Trophoblast cell (in vitro differentiated cells and primary cell): ENCODE measurements around the gene EXOC3L4.

ENCODE experiments used
- DNase-seq, 2 donors: peaks; one replicate each; pipeline ENCODE4 v3.0.0-alpha.2; 2016
- H2AFZ ChIP-seq: 2 replicates; pipeline ENCODE4 v1.6.1; 2013; ENCODE audit warnings: low read length, moderate library complexity, mild to moderate bottlenecking; ENCODE audit not compliant: insufficient read depth, poor library complexity
- H2AK5ac ChIP-seq: 2 replicates; pipeline ENCODE4 v1.6.1; 2013; ENCODE audit warnings: mild to moderate bottlenecking, low read length
- H2BK120ac ChIP-seq: 2 replicates; pipeline ENCODE4 v1.6.1; 2013; ENCODE audit warnings: low read length, mild to moderate bottlenecking, moderate library complexity; ENCODE audit not compliant: insufficient read depth, poor library complexity
- H2BK12ac ChIP-seq: 2 replicates; pipeline ENCODE4 v1.6.1; 2013; ENCODE audit warnings: mild to moderate bottlenecking, low read length, moderate library complexity
- H2BK5ac ChIP-seq: 2 replicates; pipeline ENCODE4 v1.6.1; 2013; ENCODE audit warnings: low read length, low read depth, moderate library complexity, mild to moderate bottlenecking; ENCODE audit not compliant: poor library complexity
- H3K14ac ChIP-seq: 2 replicates; pipeline ENCODE4 v1.6.1; 2013; ENCODE audit warnings: mild to moderate bottlenecking, low read length
- H3K18ac ChIP-seq: 2 replicates; pipeline ENCODE4 v1.6.1; 2013; ENCODE audit warnings: mild to moderate bottlenecking, low read length
- H3K23ac ChIP-seq: 2 replicates; pipeline ENCODE4 v1.6.1; 2013; ENCODE audit warnings: low read length
- H3K27ac ChIP-seq: 2 replicates; pipeline ENCODE4 v1.5.1; 2013; ENCODE audit warnings: low read depth, mild to moderate bottlenecking, inconsistent platforms, low read length, moderate library complexity
- H3K27me3 ChIP-seq: 2 replicates; pipeline ENCODE4 v1.6.1; 2013; ENCODE audit warnings: inconsistent platforms, mild to moderate bottlenecking, low read length, moderate library complexity; ENCODE audit not compliant: insufficient read depth
- H3K36me3 ChIP-seq, 2 experiments: 1 replicate in 1 of 2; 2 replicates in 1 of 2; pipeline ENCODE4 v1.6.1; 2013; ENCODE audit warnings: low read length in 2 of 2, mild to moderate bottlenecking in 2 of 2, moderate library complexity in 1 of 2; ENCODE audit not compliant: insufficient read depth in 2 of 2, control insufficient read depth in 1 of 2
- H3K4ac ChIP-seq: 2 replicates; pipeline ENCODE4 v1.6.1; 2013; ENCODE audit warnings: low read depth, mild to moderate bottlenecking, low read length, moderate library complexity
- H3K4me1 ChIP-seq, 2 experiments: 1 replicate in 1 of 2; 2 replicates in 1 of 2; pipeline ENCODE4 v1.6.1; 2013; ENCODE audit warnings: low read length in 2 of 2, mild to moderate bottlenecking in 2 of 2, moderate library complexity in 1 of 2; ENCODE audit not compliant: insufficient read depth in 2 of 2, control insufficient read depth in 1 of 2
- H3K4me2 ChIP-seq: 2 replicates; pipeline ENCODE4 v1.6.1; 2013; ENCODE audit warnings: inconsistent platforms, mild to moderate bottlenecking, low read length, moderate library complexity
- H3K4me3 ChIP-seq: 2 replicates; pipeline ENCODE4 v1.5.1; 2013; ENCODE audit warnings: mild to moderate bottlenecking, low read depth, low read length, inconsistent platforms
- H3K79me1 ChIP-seq: one replicate; pipeline ENCODE4 v1.6.1; 2013; ENCODE audit warnings: low read length
- H3K79me2 ChIP-seq: 2 replicates; pipeline ENCODE4 v1.6.1; 2013; ENCODE audit warnings: low read length, mild to moderate bottlenecking; ENCODE audit not compliant: control insufficient read depth, insufficient read depth, poor library complexity
- H3K9ac ChIP-seq: 2 replicates; pipeline ENCODE4 v1.6.1; 2013; ENCODE audit warnings: mild to moderate bottlenecking, low read length
- H3K9me3 ChIP-seq: 2 replicates; pipeline ENCODE4 v1.6.1; 2013; ENCODE audit warnings: low read depth, mild to moderate bottlenecking, control low read depth, inconsistent platforms, low read length; ENCODE audit not compliant: insufficient read depth
- H4K12ac ChIP-seq: 2 replicates; pipeline ENCODE4 v1.6.1; 2013; ENCODE audit warnings: low read depth, mild to moderate bottlenecking, low read length, moderate library complexity
- H4K8ac ChIP-seq: 2 replicates; pipeline ENCODE4 v1.6.1; 2013; ENCODE audit warnings: low read depth, mild to moderate bottlenecking, low read length, moderate library complexity
- H4K91ac ChIP-seq: one replicate; pipeline ENCODE4 v1.6.1; 2013; ENCODE audit warnings: low read depth, mild to moderate bottlenecking, low read length, moderate library complexity
- WGBS: extraction: QIAGEN DNeasy Blood & Tissue Kit; methylation state at CpG from one replicate; pipeline ENCODE4 v1.1.7; 2013; ENCODE audit warnings: missing lambda C conversion rate; ENCODE audit not compliant: insufficient read length, insufficient coverage; ENCODE audit errors: extremely low coverage; 5-methylcytosine and 5-hydroxymethylcytosine counted together

The EXOC3L4 gene

GRCh38 chr14:103084021-103084919, 10.3 kb upstream of the EXOC3L4 start, which contains the start of gene LBHD2:
LBHD2 (plus strand) TSS chr14:103084210; CDS start chr14:103086013, 1,803 bp downstream.
- Histone ChIP-seq H3K9ac (no peak within 1 kb of the TSS), H3K9me3 (peaks cover 8% of the 10 kb centered on the region), H3K36me3 (no peaks in the 10 kb centered on the region), H3K4ac (no peak within 1 kb of the TSS), H3K4me1 (no peaks in the 10 kb centered on the region), H4K12ac (no peak within 1 kb of the TSS), H3K18ac (no peak within 1 kb of the TSS), H2BK120ac (no peak within 1 kb of the TSS), H3K27ac (no peak within 1 kb of the TSS), H3K79me1 (no peaks in the 10 kb centered on the region), H3K4me2 (no peak within 1 kb of the TSS), H3K27me3 (peaks cover 12% of the 10 kb centered on the region), H4K91ac (no peak within 1 kb of the TSS), H2BK5ac (no peak within 1 kb of the TSS), H3K14ac (no peak within 1 kb of the TSS), H2BK12ac (no peak within 1 kb of the TSS), H2AK5ac (no peak within 1 kb of the TSS), H3K4me3 (no peak within 1 kb of the TSS), H4K8ac (no peak within 1 kb of the TSS), H3K23ac (no peak within 1 kb of the TSS), H2AFZ (no peak within 1 kb of the TSS), H3K79me2 (no peaks in the 10 kb centered on the region)
- no peak for DNase-seq
- no CpG with 5 or more reads among the region's 61 CpGs for WGBS

DNA sequence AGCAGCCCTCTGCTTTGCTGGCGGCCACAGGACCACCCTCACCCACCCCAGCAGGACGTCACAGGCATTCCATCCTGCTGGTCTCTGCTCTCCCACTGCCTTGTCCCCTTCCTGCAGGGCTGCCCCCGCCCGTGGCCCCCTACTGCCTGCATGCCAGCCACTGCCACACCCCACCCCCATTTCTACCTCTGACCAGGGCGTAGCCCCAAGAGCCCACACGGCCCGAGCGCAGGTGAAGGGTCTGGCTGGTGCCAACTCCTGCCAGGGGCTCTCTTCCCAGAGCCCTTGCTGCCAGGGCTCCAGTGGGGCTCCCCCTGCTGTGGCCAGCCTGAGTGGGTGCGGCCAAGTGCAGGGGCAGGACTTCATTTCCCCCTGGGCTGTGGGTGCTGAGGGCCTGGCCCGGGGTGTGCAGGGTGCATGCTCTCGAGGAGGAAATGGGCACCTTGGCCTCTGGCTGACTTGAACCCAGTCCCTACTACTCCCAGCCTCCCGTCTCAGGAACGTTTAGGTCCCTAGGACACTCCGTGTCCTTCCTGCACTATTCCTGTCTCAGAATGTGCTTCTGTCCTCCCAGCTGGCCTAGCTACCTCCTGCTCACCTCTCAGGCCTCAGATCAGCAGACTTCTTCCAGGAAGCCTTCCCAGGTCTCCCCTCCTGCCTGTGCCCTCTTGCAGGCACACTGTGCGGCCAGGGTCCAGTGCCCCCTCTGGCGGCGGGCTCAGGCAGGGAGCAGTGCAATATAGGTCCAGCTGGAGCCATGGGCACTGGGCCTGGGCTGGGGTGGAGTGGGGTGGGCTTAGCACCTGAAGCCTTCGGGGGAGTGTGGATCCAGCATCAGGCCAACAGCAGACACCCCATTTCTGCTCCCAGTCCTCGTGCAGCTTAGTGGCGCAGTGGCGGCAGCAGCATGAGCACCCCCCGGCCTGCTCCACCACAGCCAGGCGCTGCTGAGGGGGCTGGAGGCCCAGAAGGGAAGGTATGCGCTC, 9.1 kb upstream of the EXOC3L4 start:
- Histone ChIP-seq H3K4me3 (no peak overlapping the region), H3K79me1 (no peaks in the 10 kb centered on the region), H3K4me1 (no peaks in the 10 kb centered on the region), H3K4me2 (no peak overlapping the region), H2AFZ (no peak overlapping the region), H2AK5ac (no peak overlapping the region), H3K79me2 (no peaks in the 10 kb centered on the region), H2BK12ac (no peak overlapping the region), H3K4ac (no peak overlapping the region), H4K12ac (no peak overlapping the region), H3K18ac (no peak overlapping the region), H3K14ac (no peak overlapping the region), H4K91ac (no peak overlapping the region), H3K27me3 (peaks cover 12% of the 10 kb centered on the region), H4K8ac (no peak overlapping the region), H3K9ac (no peak overlapping the region), H2BK120ac (no peak overlapping the region), H2BK5ac (no peak overlapping the region), H3K36me3 (no peaks in the 10 kb centered on the region), H3K27ac (no peak overlapping the region), H3K23ac (no peak overlapping the region), H3K9me3 (peaks cover 8% of the 10 kb centered on the region)
- WGBS = no CpG with 5 or more reads among the region's 24 CpGs
- DNase-seq = peak in 1 of 2 donors; percentile 43

GRCh38 chr14:103086771-103087342, 7.7 kb upstream of the EXOC3L4 start:
- H3K27ac ChIP-seq = no peak overlapping the region
- H3K79me2 ChIP-seq = no peaks in the 10 kb centered on the region
- no peaks in the 10 kb centered on the region for H3K79me1 ChIP-seq
- H3K4ac ChIP-seq = no peak overlapping the region
- no peak for DNase-seq
- H3K4me1 ChIP-seq = peaks cover 4 to 8% of the 10 kb centered on the region in 2 experiments
- H4K12ac ChIP-seq = no peak overlapping the region
- no peak overlapping the region for H3K4me2 ChIP-seq
- no CpG with 5 or more reads among the region's 8 CpGs for WGBS
- no peaks in the 10 kb centered on the region for H3K36me3 ChIP-seq
- no peak overlapping the region for H2BK5ac ChIP-seq
- no peak overlapping the region for H2AK5ac ChIP-seq
- H4K8ac ChIP-seq = no peak overlapping the region
- H4K91ac ChIP-seq = no peak overlapping the region
- H3K9me3 ChIP-seq = peaks cover 8% of the 10 kb centered on the region
- no peak overlapping the region for H2AFZ ChIP-seq
- H2BK12ac ChIP-seq = no peak overlapping the region
- peaks cover 19% of the 10 kb centered on the region for H3K27me3 ChIP-seq
- H3K18ac ChIP-seq = no peak overlapping the region
- no peak overlapping the region for H2BK120ac ChIP-seq
- H3K14ac ChIP-seq = no peak overlapping the region
- no peak overlapping the region for H3K9ac ChIP-seq
- H3K23ac ChIP-seq = no peak overlapping the region
- peak overlapping the region; percentile 1 for H3K4me3 ChIP-seq

DNA sequence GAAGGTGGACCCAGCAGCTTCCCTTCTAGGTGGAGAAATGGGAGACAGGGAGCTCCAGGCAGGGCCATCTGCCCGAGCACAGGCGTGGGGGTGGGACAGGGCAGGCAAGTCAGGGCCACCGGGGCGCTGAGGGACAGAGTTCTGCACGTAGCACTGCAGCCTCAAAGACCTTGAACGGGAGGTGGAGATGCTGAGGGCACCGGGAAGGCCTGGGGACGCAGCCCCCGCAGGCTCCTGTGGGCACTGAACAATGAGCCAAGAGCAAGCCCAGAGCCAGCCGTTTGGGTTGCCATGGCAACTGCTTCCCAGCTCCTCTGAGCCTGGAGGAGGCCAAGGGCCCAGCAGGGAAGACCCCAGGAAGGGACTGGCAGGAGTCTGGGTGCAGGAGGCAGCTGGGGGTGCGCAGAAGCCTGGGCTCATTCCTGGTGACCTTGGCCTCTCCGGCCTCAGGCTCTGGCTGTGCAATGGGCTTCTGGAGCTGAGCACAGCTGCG, 7.1 kb upstream of the EXOC3L4 start:
- Histone ChIP-seq H3K4me2 (no peak overlapping the region), H3K23ac (no peak overlapping the region), H3K4ac (no peak overlapping the region), H2BK12ac (no peak overlapping the region), H3K36me3 (no peaks in the 10 kb centered on the region), H3K27me3 (peaks cover 19% of the 10 kb centered on the region), H4K8ac (no peak overlapping the region), H3K79me2 (no peaks in the 10 kb centered on the region), H2AK5ac (no peak overlapping the region), H2AFZ (no peak overlapping the region), H3K9me3 (peaks cover 4% of the 10 kb centered on the region), H3K14ac (no peak overlapping the region), H3K4me1 (peaks cover 4 to 8% of the 10 kb centered on the region in 2 experiments), H3K79me1 (no peaks in the 10 kb centered on the region), H4K12ac (no peak overlapping the region), H2BK120ac (no peak overlapping the region), H3K9ac (no peak overlapping the region), H3K4me3 (no peak overlapping the region), H2BK5ac (no peak overlapping the region), H4K91ac (no peak overlapping the region), H3K18ac (no peak overlapping the region), H3K27ac (no peak overlapping the region)
- WGBS = no CpG with 5 or more reads among the region's 13 CpGs
- no peak for DNase-seq
